ENCODE data around the gene AP2M1. TPM values are rescaled to one million over a fixed set of nuclear protein-coding genes. Genes with fewer than 3 reads are reported as not detected.

AP2M1 gene
- total RNA-seq, 3 donors from 2014 or later = 195 to 240 (median 204) TPM

- Histone ChIP-seq H3K36me3 (no peaks in the 10 kb centered on the region), H3K4me3 (no peak overlapping the region), H3K27ac (no peak overlapping the region), H3K9me3 (no peaks in the 10 kb centered on the region), H3K4me1 (no peaks in the 10 kb centered on the region), H3K27me3 (no peaks in the 10 kb centered on the region)
- intact Hi-C loops (cut with DNase I; ENCODE audit: low total_unique reads) = no loop called here
- TF ChIP-seq CTCF (IDR thresholded peaks at IDR 0.05) = no peak
- no peak for TF ChIP-seq POLR2AphosphoS5 (IDR thresholded peaks at IDR 0.05)
- TF ChIP-seq POLR2A (IDR thresholded peaks at IDR 0.05) = no peak
- DNase-seq (ENCODE audit: low spot score in 2 of 2) = no peak
These were observed 44.2 kb downstream of the AP2M1 start for GRCh38 chr3:184218814-184219213.

DNA sequence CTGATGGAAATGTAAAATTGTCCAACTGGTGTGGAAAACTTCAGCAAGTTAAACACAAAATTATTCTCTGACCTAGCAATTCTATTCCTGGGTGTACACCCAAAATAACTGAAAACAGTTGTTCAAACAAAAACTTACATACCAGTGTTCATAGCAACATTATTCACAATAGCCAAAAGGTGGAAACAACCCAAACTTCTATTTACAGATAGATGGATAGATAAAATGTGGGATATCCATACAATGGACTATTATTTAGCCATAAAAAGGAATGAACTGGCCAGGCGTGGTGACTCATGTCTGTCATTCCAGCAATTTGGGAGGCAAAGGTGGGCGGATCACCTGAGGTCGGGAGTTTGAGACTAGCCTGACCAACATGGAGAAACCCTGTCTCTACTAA lies 47.9 kb downstream of the AP2M1 start:
- Histone ChIP-seq H3K36me3 (no peaks in the 10 kb centered on the region), H3K4me1 (no peaks in the 10 kb centered on the region), H3K4me3 (no peak overlapping the region), H3K9me3 (no peaks in the 10 kb centered on the region), H3K27ac (no peak overlapping the region), H3K27me3 (no peaks in the 10 kb centered on the region)
- intact Hi-C loops (cut with DNase I; ENCODE audit: low total_unique reads) = no loop called here
- TF ChIP-seq POLR2AphosphoS5 (IDR thresholded peaks at IDR 0.05) = no peak
- TF ChIP-seq POLR2A (IDR thresholded peaks at IDR 0.05) = no peak
- no peak for TF ChIP-seq CTCF (IDR thresholded peaks at IDR 0.05)
- no peak for DNase-seq (ENCODE audit: low spot score in 2 of 2)

DNA sequence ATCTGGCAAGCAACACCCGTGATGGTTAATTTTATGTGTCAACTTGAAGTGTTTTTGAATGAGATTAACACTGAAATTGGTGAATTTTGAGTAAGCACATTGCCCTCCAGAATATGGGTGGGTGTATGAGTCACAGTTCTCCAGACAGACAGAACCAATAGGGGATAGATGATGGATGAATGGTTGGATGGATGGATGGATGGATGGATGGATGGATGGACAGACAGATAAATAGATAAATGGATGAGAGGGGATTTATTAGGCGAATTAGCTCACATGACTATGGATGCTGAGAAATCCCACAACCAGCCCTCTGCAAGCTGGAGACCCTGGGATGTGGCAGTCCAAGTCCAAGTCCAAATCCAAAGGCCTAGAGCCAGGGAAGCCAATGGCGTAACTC lies 49.3 kb downstream of the AP2M1 start:
- no peak overlapping the region for H3K27ac ChIP-seq
- TF ChIP-seq POLR2AphosphoS5 (IDR thresholded peaks at IDR 0.05) (no peak), POLR2A (IDR thresholded peaks at IDR 0.05) (no peak), CTCF (IDR thresholded peaks at IDR 0.05) (no peak)
- no peaks in the 10 kb centered on the region for H3K9me3 ChIP-seq
- no peaks in the 10 kb centered on the region for H3K4me1 ChIP-seq
- no peak overlapping the region for H3K4me3 ChIP-seq
- H3K36me3 ChIP-seq = no peaks in the 10 kb centered on the region
- H3K27me3 ChIP-seq = no peaks in the 10 kb centered on the region
- DNase-seq (ENCODE audit: low spot score in 2 of 2) = no peak
- intact Hi-C loops (cut with DNase I; ENCODE audit: low total_unique reads) = no loop called here

GRCh38 chr3:184227481-184227935 lies 52.9 kb downstream of the AP2M1 start:
- H3K36me3 ChIP-seq = no peaks in the 10 kb centered on the region
- no peaks in the 10 kb centered on the region for H3K9me3 ChIP-seq
- intact Hi-C loops (cut with DNase I; ENCODE audit: low total_unique reads) = no loop called here
- H3K4me3 ChIP-seq = no peak overlapping the region
- H3K4me1 ChIP-seq = peaks cover 4 to 8% of the 10 kb centered on the region in 2 donors
- DNase-seq (ENCODE audit: low spot score in 2 of 2) = no peak
- peaks cover 10 to 30% of the 10 kb centered on the region in 2 donors for H3K27me3 ChIP-seq
- TF ChIP-seq CTCF (IDR thresholded peaks at IDR 0.05) (peak in 1 of 3 donors; percentile 59), POLR2AphosphoS5 (IDR thresholded peaks at IDR 0.05) (no peak), POLR2A (IDR thresholded peaks at IDR 0.05) (no peak)
- H3K27ac ChIP-seq = no peak overlapping the region

DNA sequence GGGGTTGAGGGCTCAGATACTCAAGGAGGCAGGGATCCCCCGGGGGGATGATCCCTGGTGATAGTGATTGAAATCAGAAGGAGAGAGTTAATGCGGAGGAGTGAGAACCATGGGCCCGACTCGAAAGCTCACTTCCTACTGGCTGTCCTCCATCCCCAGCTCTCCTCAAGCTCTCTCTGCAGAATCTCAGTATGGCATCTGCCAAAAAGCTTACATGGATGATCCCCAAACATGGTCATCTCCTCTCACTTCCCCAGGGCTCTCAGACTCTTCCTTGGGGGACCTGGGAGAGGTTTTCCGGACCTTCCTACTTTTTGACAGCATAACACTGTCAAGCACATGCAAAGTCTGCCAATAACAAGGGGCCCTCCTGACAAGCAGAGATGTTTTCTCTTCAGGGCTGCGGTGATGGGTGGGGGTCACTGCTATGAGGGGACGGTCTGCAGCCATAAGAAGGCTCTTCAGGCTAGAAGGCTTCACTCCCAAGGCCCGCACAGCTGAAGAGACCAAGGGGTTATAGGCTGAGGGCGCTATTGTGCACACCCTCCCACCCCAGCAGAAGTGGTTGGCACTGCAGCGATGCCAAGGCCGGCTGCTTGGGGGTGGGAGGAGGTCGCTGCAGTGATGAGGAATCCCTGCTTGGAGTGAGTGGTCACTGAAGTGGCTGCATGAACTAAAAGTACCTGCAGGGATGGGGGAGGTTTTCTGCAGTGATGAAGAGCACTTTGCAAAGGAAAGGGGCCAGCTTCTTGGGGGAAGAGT lies 53.9 kb downstream of the AP2M1 start:
- no peak for TF ChIP-seq POLR2A (IDR thresholded peaks at IDR 0.05)
- TF ChIP-seq CTCF (IDR thresholded peaks at IDR 0.05) = no peak
- no peak for TF ChIP-seq POLR2AphosphoS5 (IDR thresholded peaks at IDR 0.05)
- peaks cover 4 to 8% of the 10 kb centered on the region in 2 donors for H3K4me1 ChIP-seq
- H3K27ac ChIP-seq = no peak overlapping the region
- no peaks in the 10 kb centered on the region for H3K9me3 ChIP-seq
- peaks cover 10 to 37% of the 10 kb centered on the region in 2 donors for H3K27me3 ChIP-seq
- H3K4me3 ChIP-seq = peak overlapping the region; percentile 41 to 68 (median 54)
- DNase-seq (ENCODE audit: low spot score in 2 of 2) = no peak
- H3K36me3 ChIP-seq = no peaks in the 10 kb centered on the region
- intact Hi-C loops (cut with DNase I; ENCODE audit: low total_unique reads) = no loop called here

Data from breast epithelium (tissue), 4 donors.